Adrenal gland (tissue), 12 donors: ENCODE data around the gene TROAP. TPM values are rescaled to one million over a fixed set of nuclear protein-coding genes. Genes with fewer than 3 reads are reported as not detected.
A peak's percentile ranks its signal among the peaks of the same experiment; 100 is the strongest.

Experiments used
- DNase-seq, 7 donors: peaks; one replicate each; pipeline ENCODE4 v3.0.0-alpha.2; 2019 to 2020
- H3K27ac ChIP-seq, 5 donors: fragments of 200-600 bp; sonication (generic) in 4 of 5; 1 replicate in 3 of 5; 2 replicates in 2 of 5; pipeline versions ENCODE4 v1.5.1 to v1.8.0; 2016 to 2020; ENCODE audit warnings: mild to moderate bottlenecking in 1 of 5
- H3K27me3 ChIP-seq: fragments of 200-600 bp; 2 replicates; pipeline ENCODE4 v1.8.0; 2021
- H3K36me3 ChIP-seq, 2 donors: fragments of 200-600 bp; replicated peaks in 1 of 2; 1 replicate in 1 of 2; 2 replicates in 1 of 2; pipeline versions ENCODE4 v1.5.1 to v1.8.0; 2018 to 2022
- H3K4me1 ChIP-seq, 2 donors: fragments of 200-600 bp; replicated peaks in 1 of 2; 1 replicate in 1 of 2; 2 replicates in 1 of 2; pipeline versions ENCODE4 v1.5.1 to v1.8.0; 2018 to 2021
- H3K4me3 ChIP-seq, 4 donors: fragments of 200-600 bp; sonication (generic) in 3 of 4; one replicate each; pipeline ENCODE4 v1.5.1; 2016 to 2018
- H3K9me3 ChIP-seq, 3 donors: fragments of 200-600 bp; sonication (generic) in 1 of 3; replicated peaks in 1 of 3; 1 replicate in 2 of 3; 2 replicates in 1 of 3; pipeline versions ENCODE4 v1.5.1 to v1.8.0; 2016 to 2021
- POLR2A ChIP-seq, 2 donors: fragments of 450-650 bp; IDR thresholded peaks; one replicate each; pipeline ENCODE4 v1.6.1; 2017; ENCODE audit warnings: antibody characterized with exemption in 2 of 2, mild to moderate bottlenecking in 2 of 2, moderate library complexity in 1 of 2
- WGBS, 4 donors: extraction: QIAGEN DNeasy Blood & Tissue Kit in 2 of 4; methylation state at CpG; one replicate each; pipeline versions ENCODE4 v1.1.5 to v1.1.7; 2013 to 2017; 5-methylcytosine and 5-hydroxymethylcytosine counted together
- intact Hi-C, 2 donors: fragments of 100-400 bp; cut with DNase I; formaldehyde crosslinking; loops; one replicate each; pipeline versions ENCODE4 v1.14.1 to v1.15.0; 2022 to 2023
- polyA plus RNA-seq, 3 donors: library from polyadenylated mRNA; stranded (reverse); fragments of 200-250 nt in 2 of 3; fragments of 350-450 nt in 1 of 3; fragmentation: Illumina TruSeq in 1 of 3; extraction: RNeasy Lipid Tissue Mini Kit (QIAGEN cat#74804) in 1 of 3; gene quantifications; one replicate each; pipeline ENCODE4 v1.2.3, GENCODE V29; 2013 to 2014
- total RNA-seq, 9 donors: library from RNA; depleted of rRNA in 4 of 9; stranded (reverse); fragments of >200 nt in 4 of 9; fragments of 120-200 nt in 1 of 9; fragmentation: NEBNext Ultra II Directional in 1 of 9; extraction: Animal tissue kit (Norgen Biotek cat#: 25700) in 1 of 9; gene quantifications; one replicate each; pipeline versions ENCODE4 v1.1.0 to v1.2.4, GENCODE V29; 2013 to 2023
- TF ChIP-seq, protein P1 (sequence below), 6 experiments: fragments of 450-650 bp in 4 of 6; fragments of 200-600 bp in 2 of 6; sonication (generic) in 1 of 6; IDR thresholded peaks; 1 replicate in 5 of 6; 2 replicates in 1 of 6; pipeline versions ENCODE4 v1.5.1 to v1.8.0; 2016 to 2021; ENCODE audit warnings: antibody characterized with exemption in 6 of 6, mild to moderate bottlenecking in 2 of 6, moderate library complexity in 1 of 6
- donor health status: healthy with polysubstance abuse.
- donor health status: Bipolar disorder and iron deficiency.
- donor health status: DM: yes; HTN: yes; CAD: no.
- donor health status: DM: no; HTN: no; CAD: no.
- donor health status: DM: no; HTN: no; CAD: no.
- donor health status: DM: yes; HTN: yes; CAD: no.

TROAP gene
- total and polyA plus RNA-seq, 12 donors = 0.53 to 9.5 (median 1.8) TPM; not detected in 1

DNA sequence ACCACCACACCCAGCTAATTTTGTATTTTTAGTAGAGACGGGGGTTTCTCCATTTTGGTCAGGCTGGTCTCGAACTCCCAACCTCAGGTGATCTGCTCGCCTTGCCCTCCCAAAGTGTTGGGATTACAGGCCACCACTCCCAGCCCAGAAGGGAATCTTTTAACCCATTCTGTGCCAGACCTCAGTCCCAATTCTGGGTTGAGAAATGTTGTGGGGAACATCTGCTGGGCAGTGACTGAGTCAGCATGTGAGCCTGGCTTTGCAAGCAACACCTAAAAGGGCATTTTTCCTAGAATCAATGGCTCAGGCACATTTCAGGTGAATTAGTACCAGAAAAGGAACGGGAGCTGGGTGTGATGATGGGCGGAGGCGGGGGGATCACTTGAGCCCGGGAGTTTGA is 36.6 kb downstream of the TROAP start:
- TF ChIP-seq, protein P1, sequence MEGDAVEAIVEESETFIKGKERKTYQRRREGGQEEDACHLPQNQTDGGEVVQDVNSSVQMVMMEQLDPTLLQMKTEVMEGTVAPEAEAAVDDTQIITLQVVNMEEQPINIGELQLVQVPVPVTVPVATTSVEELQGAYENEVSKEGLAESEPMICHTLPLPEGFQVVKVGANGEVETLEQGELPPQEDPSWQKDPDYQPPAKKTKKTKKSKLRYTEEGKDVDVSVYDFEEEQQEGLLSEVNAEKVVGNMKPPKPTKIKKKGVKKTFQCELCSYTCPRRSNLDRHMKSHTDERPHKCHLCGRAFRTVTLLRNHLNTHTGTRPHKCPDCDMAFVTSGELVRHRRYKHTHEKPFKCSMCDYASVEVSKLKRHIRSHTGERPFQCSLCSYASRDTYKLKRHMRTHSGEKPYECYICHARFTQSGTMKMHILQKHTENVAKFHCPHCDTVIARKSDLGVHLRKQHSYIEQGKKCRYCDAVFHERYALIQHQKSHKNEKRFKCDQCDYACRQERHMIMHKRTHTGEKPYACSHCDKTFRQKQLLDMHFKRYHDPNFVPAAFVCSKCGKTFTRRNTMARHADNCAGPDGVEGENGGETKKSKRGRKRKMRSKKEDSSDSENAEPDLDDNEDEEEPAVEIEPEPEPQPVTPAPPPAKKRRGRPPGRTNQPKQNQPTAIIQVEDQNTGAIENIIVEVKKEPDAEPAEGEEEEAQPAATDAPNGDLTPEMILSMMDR (IDR thresholded peaks at IDR 0.05) = no peak
- no peak for TF ChIP-seq POLR2A (IDR thresholded peaks at IDR 0.05)
- intact Hi-C loops = loop anchor here (5.0 kb wide), 1 partner anchor 153 kb away; no protein-coding TSS in a partner anchor
- DNase-seq = peak in 1 of 7 donors; percentile 29
- no peak overlapping the region for H3K4me3 ChIP-seq
- no peaks in the 10 kb centered on the region for H3K9me3 ChIP-seq
- H3K27ac ChIP-seq = no peak overlapping the region
- no peaks in the 10 kb centered on the region for H3K4me1 ChIP-seq
- H3K27me3 ChIP-seq = no peaks in the 10 kb centered on the region
- 70 to 81% (median 76%) methylated on average over 7 of the region's 7 CpGs for WGBS, 4 donors
- H3K36me3 ChIP-seq = no peaks in the 10 kb centered on the region

DNA sequence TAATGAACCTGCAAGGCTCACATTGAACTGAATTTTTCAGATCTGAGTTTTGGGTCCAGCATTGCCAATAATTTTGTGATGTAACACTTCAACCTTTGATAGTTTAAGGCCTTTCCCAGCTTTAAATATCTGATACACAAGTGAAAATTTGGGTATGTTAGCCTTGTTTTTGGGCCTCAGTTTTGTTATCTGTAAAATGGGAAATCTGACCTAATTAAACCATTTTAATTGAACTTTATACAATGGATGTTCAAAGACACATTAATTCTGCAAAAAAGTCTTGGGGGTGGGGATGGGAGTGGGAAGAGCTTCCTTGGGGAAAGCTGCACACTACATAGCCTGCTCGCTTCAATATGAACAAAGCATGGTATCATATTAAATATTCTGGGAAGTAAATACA is 39.0 kb downstream of the TROAP start:
- intact Hi-C loops = loop anchor here (5.0 kb wide), 1 partner anchor 150 kb away; no protein-coding TSS in a partner anchor

DNA sequence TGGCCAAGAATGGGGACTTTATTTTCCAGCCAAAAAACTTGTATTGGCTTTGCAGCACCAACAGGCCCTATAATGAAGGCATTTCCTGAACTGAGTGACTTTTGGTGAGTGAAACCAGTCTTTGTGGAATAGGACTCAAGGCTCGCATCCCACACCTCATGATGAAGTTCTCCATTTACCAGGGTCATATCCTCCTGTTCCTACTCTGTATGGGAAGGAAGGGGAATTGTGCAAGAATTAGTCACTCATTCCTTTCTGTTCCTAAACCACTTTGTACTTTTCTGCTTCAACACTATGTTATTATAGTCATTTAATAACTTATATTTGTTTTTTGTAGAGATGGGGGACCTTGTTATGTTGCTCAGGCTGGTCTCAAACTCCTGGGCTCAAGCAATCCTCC is 41.9 kb downstream of the TROAP start:
- DNase-seq = peak in 2 of 7 donors; percentile 31 to 49
- intact Hi-C loops = loop anchor here (5.0 kb wide), 1 partner anchor 147 kb away; no protein-coding TSS in a partner anchor
- Histone ChIP-seq H3K27ac (peak overlapping the region in 1 of 5 donors; percentile 42), H3K4me1 (peaks cover 15 to 35% of the 10 kb centered on the region in 2 donors), H3K9me3 (no peaks in the 10 kb centered on the region), H3K27me3 (no peaks in the 10 kb centered on the region), H3K36me3 (no peaks in the 10 kb centered on the region), H3K4me3 (no peak overlapping the region)
- WGBS, 4 donors = 69 to 92% (median 78%) methylated on average over 1 of the region's 1 CpG
- TF ChIP-seq POLR2A (IDR thresholded peaks at IDR 0.05) = no peak
- TF ChIP-seq, protein P1 (IDR thresholded peaks at IDR 0.05) = no peak

More for the DNA sequence above, 39.0 kb downstream of the TROAP start:
- Histone ChIP-seq H3K27ac (no peak overlapping the region), H3K9me3 (no peaks in the 10 kb centered on the region), H3K4me3 (no peak overlapping the region), H3K27me3 (no peaks in the 10 kb centered on the region), H3K36me3 (no peaks in the 10 kb centered on the region), H3K4me1 (peaks cover 0 to 13% of the 10 kb centered on the region in 2 donors)
- no peak for TF ChIP-seq POLR2A (IDR thresholded peaks at IDR 0.05)
- TF ChIP-seq, protein P1 (IDR thresholded peaks at IDR 0.05) = no peak
- DNase-seq = no peak
- WGBS, 4 donors = 95 to 100% (median 97%) methylated on average over 1 of the region's 1 CpG

DNA sequence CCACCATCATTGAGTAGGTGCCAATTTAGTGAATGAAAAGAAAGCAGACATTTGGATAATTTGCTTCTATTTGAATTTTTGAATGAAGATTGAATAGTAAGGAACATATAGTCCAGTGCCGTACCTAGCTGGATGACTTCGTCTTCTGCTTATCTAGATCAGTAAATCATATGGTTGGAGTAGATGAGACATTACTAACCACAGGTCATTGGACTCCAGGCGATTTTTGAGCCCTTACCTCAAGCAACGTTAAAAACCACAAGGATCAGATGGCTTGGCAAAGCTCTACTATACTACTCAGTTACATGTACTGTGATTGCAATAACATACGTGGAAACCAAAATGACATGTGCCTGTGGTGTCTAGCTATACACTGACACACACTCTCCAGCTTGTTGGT is 42.5 kb downstream of the TROAP start:
- no peaks in the 10 kb centered on the region for H3K9me3 ChIP-seq
- intact Hi-C loops = no loop called here
- H3K36me3 ChIP-seq = no peaks in the 10 kb centered on the region
- TF ChIP-seq POLR2A (IDR thresholded peaks at IDR 0.05) = no peak
- TF ChIP-seq, protein P1 (IDR thresholded peaks at IDR 0.05) = no peak
- H3K4me3 ChIP-seq = peak overlapping the region in 1 of 4 donors; percentile 68
- peak overlapping the region in 1 of 5 donors; percentile 42 for H3K27ac ChIP-seq
- WGBS, 4 donors = 55 to 59% (median 58%) methylated on average over 5 of the region's 5 CpGs
- peaks cover 16 to 36% of the 10 kb centered on the region in 2 donors for H3K4me1 ChIP-seq
- DNase-seq = no peak
- no peaks in the 10 kb centered on the region for H3K27me3 ChIP-seq
